WERI-Rb-1 (cell line): ENCODE data around the gene UST.

Experiments
- DNase-seq: peaks from one replicate; pipeline ENCODE4 v3.0.0-alpha.2; 2020
- H3K27ac ChIP-seq: fragments of 250-450 bp; sonication (Bioruptor Pico); 2 replicates; pipeline ENCODE4 v1.5.1; 2020; ENCODE audit warnings: mild to moderate bottlenecking, moderate library complexity
- H3K27me3 ChIP-seq: fragments of 250-450 bp; sonication (Bioruptor Pico); 2 replicates; pipeline ENCODE4 v1.5.1; 2021; ENCODE audit warnings: mild to moderate bottlenecking, low read depth, moderate library complexity; ENCODE audit not compliant: insufficient read depth, severe bottlenecking
- H3K36me3 ChIP-seq: fragments of 250-450 bp; sonication (Bioruptor Pico); 2 replicates; pipeline ENCODE4 v1.5.1; 2020; ENCODE audit warnings: mild to moderate bottlenecking, moderate library complexity
- H3K4me3 ChIP-seq: 2 replicates; pipeline ENCODE4 v1.5.1; 2011; ENCODE audit warnings: low read depth, mild to moderate bottlenecking, control low read depth, low read length
- H3K9me3 ChIP-seq: fragments of 250-450 bp; sonication (Bioruptor Pico); 2 replicates; pipeline ENCODE4 v1.5.1; 2021; ENCODE audit warnings: mild to moderate bottlenecking, moderate library complexity; ENCODE audit not compliant: severe bottlenecking
- TF ChIP-seq, protein P1 (sequence below): IDR thresholded peaks from 2 replicates; pipeline ENCODE4 v1.5.1; 2011; ENCODE audit warnings: low read depth, mild to moderate bottlenecking, control low read depth, inconsistent platforms, low read length

The UST gene

DNA sequence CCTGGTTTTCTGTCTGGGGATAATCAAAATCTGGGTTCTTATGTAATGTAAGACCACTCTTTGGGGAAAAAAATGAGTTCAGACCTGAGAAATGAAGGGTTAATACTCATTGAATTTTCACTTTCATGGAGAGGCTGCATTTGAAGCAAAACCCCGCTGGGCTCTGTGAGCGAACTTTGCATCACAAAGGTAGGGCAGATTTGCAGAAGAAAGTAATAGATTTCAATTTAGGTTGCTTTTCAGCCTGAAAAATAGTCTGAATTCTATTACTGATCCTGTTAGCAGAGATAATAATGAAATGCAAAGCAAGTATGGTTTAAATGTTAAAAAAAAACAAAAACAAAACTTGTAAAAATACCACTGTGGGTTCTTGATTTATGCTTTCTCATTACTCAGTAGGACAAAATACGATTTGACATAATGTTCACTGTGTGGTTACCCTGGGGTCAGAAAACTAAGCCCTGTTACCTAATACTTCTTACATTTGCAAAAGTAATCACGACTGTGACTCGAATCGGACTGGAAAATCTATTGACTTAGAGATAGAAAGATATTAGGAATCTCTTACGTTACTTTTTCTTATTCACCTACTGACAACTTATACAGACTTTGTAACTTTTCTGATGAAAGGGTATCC is 72.2 kb downstream of the UST start:
- no peaks in the 10 kb centered on the region for H3K9me3 ChIP-seq
- H3K27me3 ChIP-seq: no peaks in the 10 kb centered on the region
- DNase-seq: no peak
- no peak overlapping the region for H3K27ac ChIP-seq
- no peak overlapping the region for H3K4me3 ChIP-seq
- TF ChIP-seq, protein P1, sequence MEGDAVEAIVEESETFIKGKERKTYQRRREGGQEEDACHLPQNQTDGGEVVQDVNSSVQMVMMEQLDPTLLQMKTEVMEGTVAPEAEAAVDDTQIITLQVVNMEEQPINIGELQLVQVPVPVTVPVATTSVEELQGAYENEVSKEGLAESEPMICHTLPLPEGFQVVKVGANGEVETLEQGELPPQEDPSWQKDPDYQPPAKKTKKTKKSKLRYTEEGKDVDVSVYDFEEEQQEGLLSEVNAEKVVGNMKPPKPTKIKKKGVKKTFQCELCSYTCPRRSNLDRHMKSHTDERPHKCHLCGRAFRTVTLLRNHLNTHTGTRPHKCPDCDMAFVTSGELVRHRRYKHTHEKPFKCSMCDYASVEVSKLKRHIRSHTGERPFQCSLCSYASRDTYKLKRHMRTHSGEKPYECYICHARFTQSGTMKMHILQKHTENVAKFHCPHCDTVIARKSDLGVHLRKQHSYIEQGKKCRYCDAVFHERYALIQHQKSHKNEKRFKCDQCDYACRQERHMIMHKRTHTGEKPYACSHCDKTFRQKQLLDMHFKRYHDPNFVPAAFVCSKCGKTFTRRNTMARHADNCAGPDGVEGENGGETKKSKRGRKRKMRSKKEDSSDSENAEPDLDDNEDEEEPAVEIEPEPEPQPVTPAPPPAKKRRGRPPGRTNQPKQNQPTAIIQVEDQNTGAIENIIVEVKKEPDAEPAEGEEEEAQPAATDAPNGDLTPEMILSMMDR: no peak
- no peaks in the 10 kb centered on the region for H3K36me3 ChIP-seq

DNA sequence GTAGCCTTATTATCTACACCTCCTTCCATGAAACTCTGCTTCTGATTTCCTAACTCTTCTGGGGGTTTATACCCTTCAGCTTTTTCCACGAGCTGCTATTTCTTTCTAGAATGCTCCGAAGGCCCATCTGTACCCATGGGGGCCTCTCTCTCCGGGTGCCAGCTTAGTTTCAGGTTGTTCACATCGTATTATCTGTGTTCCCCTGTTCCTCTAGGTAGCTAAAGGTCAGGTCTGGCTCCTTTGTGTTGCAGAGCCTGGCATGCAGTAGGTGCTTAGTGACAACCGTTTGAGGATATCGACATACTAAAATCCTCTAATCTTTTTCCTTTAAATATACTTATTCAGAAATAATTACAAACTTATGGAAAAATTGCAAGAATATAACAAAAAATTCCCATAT is 73.0 kb downstream of the UST start:
- DNase-seq: no peak
- Histone ChIP-seq H3K9me3 (no peaks in the 10 kb centered on the region), H3K27me3 (no peaks in the 10 kb centered on the region), H3K36me3 (no peaks in the 10 kb centered on the region), H3K4me3 (no peak overlapping the region), H3K27ac (no peak overlapping the region)
- TF ChIP-seq, protein P1: no peak

DNA sequence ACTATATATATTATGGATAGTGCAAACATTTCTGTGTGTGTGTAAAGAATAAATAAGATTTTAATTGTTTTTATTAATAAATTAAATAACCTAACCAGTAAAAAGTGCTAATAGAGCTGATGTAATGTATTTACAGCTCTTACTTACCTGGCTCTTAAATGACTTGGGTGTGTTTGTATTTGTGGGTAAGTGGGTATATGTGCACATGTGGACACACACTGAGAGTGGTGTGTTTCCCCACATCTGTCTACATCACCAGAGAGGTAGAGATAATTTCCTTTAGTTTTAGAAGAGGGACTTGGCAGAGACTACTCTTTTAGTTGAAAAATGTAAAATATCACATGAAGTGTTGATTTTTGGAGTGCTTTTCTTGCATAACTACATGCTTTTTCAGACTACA is 76.0 kb downstream of the UST start:
- H3K9me3 ChIP-seq: no peaks in the 10 kb centered on the region
- H3K36me3 ChIP-seq: no peaks in the 10 kb centered on the region
- TF ChIP-seq, protein P1: no peak
- no peak overlapping the region for H3K27ac ChIP-seq
- no peak for DNase-seq
- no peak overlapping the region for H3K4me3 ChIP-seq
- H3K27me3 ChIP-seq: no peaks in the 10 kb centered on the region

DNA sequence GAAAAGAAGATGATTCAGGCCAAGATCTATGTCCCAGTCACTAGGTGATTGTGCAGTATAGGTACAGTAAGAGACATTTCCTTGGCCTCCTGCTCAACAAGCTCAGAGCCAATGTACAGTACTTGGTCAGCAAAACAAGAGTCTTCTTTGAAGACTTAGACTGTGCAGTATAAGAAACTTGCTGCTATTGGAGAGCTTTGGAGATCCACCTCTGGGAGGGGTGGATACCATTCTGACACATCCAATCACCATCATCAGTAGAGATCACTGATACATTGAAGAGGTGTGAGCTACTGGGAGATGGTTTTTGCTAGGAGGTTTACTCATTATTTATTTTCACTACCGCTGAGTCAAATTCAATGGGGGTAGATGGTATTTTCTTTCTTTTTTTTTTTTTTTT is 77.5 kb downstream of the UST start:
- no peaks in the 10 kb centered on the region for H3K9me3 ChIP-seq
- H3K27ac ChIP-seq: no peak overlapping the region
- no peak for DNase-seq
- H3K27me3 ChIP-seq: no peaks in the 10 kb centered on the region
- H3K36me3 ChIP-seq: no peaks in the 10 kb centered on the region
- TF ChIP-seq, protein P1: no peak
- no peak overlapping the region for H3K4me3 ChIP-seq

DNA sequence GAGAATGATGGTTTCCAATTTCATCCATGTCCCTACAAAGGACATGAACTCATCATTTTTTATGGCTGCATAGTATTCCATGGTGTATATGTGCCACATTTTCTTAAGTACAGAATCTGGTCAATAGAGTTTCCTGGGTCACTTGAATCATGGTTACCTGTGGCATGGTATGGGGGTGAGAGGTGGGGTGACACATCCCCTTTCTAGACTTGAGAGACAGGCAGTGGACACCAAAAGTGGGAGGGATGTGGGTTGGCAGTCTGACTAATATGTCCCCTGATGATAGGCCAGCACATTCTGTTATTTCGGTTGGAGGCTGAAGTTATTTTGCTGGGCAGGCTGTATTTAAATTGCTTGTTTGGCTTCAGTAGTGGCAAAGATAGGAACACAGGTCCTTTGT is 78.1 kb downstream of the UST start:
- Histone ChIP-seq H3K36me3 (no peaks in the 10 kb centered on the region), H3K27ac (no peak overlapping the region), H3K9me3 (no peaks in the 10 kb centered on the region), H3K27me3 (no peaks in the 10 kb centered on the region), H3K4me3 (no peak overlapping the region)
- TF ChIP-seq, protein P1: no peak
- no peak for DNase-seq

DNA sequence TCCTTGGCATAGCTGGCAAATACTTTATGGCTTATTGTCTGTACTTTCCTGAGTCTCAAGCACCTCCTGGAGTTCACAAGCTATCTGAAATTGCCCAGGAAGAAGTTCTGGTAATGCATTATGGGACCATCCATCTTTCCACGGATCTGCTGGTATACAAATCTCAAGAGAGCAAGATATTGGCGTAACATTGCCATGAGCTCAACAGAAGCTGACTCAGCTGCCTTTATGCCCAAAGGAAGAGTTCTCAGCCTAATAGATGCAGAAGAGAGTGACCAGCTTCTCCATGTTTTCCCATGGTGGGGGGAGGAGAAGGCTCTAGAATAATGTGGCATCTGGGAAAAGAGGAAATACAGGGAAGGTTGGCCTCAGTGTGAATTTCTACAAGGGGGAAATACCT is 78.7 kb downstream of the UST start:
- no peaks in the 10 kb centered on the region for H3K9me3 ChIP-seq
- no peak for DNase-seq
- no peak overlapping the region for H3K27ac ChIP-seq
- TF ChIP-seq, protein P1: no peak
- no peaks in the 10 kb centered on the region for H3K27me3 ChIP-seq
- no peak overlapping the region for H3K4me3 ChIP-seq
- no peaks in the 10 kb centered on the region for H3K36me3 ChIP-seq
